Measurements from ENCODE around the gene ATF6B. TPM values are rescaled to one million over a fixed set of nuclear protein-coding genes. Genes with fewer than 3 reads are reported as not detected.

Gene ATF6B
- total and polyA plus RNA-seq, 2 of the 13 experiments (the other 11 are each of a cell fraction or from before 2014, with no cell fraction given), result 18.1 to 44.0 TPM

DNA sequence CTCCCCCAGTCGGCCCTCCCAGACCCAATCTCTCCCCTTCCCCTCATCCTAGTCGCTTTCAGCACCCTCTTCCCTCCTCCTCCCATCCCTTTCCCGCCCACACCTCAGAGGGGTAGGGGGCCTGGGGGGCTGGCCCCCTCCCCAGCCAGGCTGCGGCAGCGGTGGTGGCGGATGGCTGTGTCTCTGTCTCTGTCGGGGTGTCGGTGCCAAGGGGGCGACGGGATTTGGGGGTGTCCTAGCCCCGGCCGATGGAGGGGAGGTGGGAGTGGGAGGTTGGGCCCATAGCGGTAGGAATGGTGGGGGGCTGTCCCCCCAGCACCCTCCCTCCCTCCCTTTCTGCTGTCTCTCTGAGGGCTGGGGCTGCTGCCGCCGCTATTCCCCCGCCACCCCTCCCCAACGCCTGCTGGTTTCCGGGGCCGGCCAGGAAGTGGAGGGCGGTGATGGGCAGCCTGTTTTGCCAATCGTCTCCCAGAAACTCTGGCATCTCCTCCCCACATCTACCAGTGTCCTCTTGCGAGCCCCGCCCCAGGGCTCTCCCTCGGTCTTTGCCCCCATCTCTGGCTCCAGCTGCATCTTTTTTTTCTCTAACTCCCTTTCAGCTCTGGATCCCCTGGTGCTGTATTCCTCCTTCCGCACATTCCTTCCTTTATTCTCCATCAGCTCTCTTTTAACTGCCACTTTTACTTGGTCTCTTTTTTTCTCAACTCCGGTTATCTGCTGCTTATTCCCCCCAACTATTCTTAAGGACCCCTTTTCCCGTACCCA is 47.8 kb upstream of the ATF6B start, which contains the start of gene AGPAT1 (continued):
- TF ChIP-seq, protein P1, sequence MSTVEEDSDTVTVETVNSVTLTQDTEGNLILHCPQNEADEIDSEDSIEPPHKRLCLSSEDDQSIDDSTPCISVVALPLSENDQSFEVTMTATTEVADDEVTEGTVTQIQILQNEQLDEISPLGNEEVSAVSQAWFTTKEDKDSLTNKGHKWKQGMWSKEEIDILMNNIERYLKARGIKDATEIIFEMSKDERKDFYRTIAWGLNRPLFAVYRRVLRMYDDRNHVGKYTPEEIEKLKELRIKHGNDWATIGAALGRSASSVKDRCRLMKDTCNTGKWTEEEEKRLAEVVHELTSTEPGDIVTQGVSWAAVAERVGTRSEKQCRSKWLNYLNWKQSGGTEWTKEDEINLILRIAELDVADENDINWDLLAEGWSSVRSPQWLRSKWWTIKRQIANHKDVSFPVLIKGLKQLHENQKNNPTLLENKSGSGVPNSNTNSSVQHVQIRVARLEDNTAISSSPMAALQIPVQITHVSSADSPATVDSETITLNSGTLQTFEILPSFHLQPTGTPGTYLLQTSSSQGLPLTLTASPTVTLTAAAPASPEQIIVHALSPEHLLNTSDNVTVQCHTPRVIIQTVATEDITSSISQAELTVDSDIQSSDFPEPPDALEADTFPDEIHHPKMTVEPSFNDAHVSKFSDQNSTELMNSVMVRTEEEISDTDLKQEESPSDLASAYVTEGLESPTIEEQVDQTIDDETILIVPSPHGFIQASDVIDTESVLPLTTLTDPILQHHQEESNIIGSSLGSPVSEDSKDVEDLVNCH (CRISPR knock-in tag; IDR thresholded peaks at IDR 0.05), result 0 out of 2 replicates have a peak, but pooled peaks have one; percentile 76
- TF ChIP-seq ZNF674 (CRISPR knock-in tag; IDR thresholded peaks at IDR 0.05; ENCODE audit: low read depth), result 0 out of 2 replicates have a peak, but pooled peaks have one; percentile 34
- TF ChIP-seq SATB2 (CRISPR knock-in tag; IDR thresholded peaks at IDR 0.05), result no peak
- TF ChIP-seq, protein P2, sequence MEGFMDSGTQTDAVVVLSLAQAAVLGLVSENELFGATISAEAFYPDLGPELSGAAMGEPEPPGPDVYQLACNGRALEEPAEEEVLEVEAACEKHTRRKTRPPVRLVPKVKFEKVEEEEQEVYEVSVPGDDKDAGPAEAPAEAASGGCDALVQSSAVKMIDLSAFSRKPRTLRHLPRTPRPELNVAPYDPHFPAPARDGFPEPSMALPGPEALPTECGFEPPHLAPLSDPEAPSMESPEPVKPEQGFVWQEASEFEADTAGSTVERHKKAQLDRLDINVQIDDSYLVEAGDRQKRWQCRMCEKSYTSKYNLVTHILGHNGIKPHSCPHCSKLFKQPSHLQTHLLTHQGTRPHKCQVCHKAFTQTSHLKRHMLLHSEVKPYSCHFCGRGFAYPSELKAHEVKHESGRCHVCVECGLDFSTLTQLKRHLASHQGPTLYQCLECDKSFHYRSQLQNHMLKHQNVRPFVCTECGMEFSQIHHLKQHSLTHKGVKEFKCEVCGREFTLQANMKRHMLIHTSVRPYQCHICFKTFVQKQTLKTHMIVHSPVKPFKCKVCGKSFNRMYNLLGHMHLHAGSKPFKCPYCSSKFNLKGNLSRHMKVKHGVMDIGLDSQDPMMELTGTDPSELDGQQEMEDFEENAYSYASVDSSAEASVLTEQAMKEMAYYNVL (CRISPR knock-in tag; IDR thresholded peaks at IDR 0.05; ENCODE audit: borderline replicate concordance), result peak; percentile 47; the same call in 1 of the 2 replicates
- peak; percentile 80 for TF ChIP-seq ELF1 (CRISPR knock-in tag; IDR thresholded peaks at IDR 0.05)
- TF ChIP-seq HNRNPLL (IDR thresholded peaks at IDR 0.05; ENCODE audit: low read depth, low read length, poor library complexity, severe bottlenecking), result peak; percentile 43
- no peak for TF ChIP-seq TMF1 (CRISPR knock-in tag; IDR thresholded peaks at IDR 0.05; ENCODE audit: low read depth)
- TF ChIP-seq HDAC1 (CRISPR knock-in tag; IDR thresholded peaks at IDR 0.05), result no peak; the same call in 1 of the 2 replicates
- TF ChIP-seq RAD51 (IDR thresholded peaks at IDR 0.05; ENCODE audit: borderline replicate concordance), result no peak
- TF ChIP-seq, protein P3, sequence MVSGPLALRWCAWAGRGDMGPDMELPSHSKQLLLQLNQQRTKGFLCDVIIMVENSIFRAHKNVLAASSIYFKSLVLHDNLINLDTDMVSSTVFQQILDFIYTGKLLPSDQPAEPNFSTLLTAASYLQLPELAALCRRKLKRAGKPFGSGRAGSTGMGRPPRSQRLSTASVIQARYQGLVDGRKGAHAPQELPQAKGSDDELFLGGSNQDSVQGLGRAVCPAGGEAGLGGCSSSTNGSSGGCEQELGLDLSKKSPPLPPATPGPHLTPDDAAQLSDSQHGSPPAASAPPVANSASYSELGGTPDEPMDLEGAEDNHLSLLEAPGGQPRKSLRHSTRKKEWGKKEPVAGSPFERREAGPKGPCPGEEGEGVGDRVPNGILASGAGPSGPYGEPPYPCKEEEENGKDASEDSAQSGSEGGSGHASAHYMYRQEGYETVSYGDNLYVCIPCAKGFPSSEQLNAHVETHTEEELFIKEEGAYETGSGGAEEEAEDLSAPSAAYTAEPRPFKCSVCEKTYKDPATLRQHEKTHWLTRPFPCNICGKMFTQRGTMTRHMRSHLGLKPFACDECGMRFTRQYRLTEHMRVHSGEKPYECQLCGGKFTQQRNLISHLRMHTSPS (CRISPR knock-in tag; IDR thresholded peaks at IDR 0.05; ENCODE audit: low read depth), result 0 out of 2 replicates have a peak, but pooled peaks have one; percentile 25
- TF ChIP-seq, protein P4, sequence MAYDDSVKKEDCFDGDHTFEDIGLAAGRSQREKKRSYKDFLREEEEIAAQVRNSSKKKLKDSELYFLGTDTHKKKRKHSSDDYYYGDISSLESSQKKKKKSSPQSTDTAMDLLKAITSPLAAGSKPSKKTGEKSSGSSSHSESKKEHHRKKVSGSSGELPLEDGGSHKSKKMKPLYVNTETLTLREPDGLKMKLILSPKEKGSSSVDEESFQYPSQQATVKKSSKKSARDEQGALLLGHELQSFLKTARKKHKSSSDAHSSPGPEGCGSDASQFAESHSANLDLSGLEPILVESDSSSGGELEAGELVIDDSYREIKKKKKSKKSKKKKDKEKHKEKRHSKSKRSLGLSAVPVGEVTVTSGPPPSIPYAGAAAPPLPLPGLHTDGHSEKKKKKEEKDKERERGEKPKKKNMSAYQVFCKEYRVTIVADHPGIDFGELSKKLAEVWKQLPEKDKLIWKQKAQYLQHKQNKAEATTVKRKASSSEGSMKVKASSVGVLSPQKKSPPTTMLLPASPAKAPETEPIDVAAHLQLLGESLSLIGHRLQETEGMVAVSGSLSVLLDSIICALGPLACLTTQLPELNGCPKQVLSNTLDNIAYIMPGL (CRISPR knock-in tag; IDR thresholded peaks at IDR 0.05; ENCODE audit: borderline replicate concordance in 1 of 2, low read depth in 1 of 2), result peak; percentile 62 to 74; a peak in 3 of 4 replicates
- peak; percentile 34 for TF ChIP-seq TGIF2 (CRISPR knock-in tag; IDR thresholded peaks at IDR 0.05)
- peak; percentile 84 for TF ChIP-seq POLR2G (IDR thresholded peaks at IDR 0.05; ENCODE audit: low read depth, low read length)
- peak; percentile 80 for TF ChIP-seq CBX1 (IDR thresholded peaks at IDR 0.05; ENCODE audit: low read depth)
- no peak for TF ChIP-seq TOPORS (CRISPR knock-in tag; IDR thresholded peaks at IDR 0.05)
- TF ChIP-seq, protein P5, sequence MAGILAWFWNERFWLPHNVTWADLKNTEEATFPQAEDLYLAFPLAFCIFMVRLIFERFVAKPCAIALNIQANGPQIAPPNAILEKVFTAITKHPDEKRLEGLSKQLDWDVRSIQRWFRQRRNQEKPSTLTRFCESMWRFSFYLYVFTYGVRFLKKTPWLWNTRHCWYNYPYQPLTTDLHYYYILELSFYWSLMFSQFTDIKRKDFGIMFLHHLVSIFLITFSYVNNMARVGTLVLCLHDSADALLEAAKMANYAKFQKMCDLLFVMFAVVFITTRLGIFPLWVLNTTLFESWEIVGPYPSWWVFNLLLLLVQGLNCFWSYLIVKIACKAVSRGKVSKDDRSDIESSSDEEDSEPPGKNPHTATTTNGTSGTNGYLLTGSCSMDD (CRISPR knock-in tag; IDR thresholded peaks at IDR 0.05), result no peak
- TF ChIP-seq ARHGAP35 (CRISPR knock-in tag; IDR thresholded peaks at IDR 0.05; ENCODE audit: borderline replicate concordance), result peak; percentile 87
- peak; percentile 83 for TF ChIP-seq HIVEP1 (CRISPR knock-in tag; IDR thresholded peaks at IDR 0.05)
- TF ChIP-seq ZNF749 (CRISPR knock-in tag; IDR thresholded peaks at IDR 0.05; ENCODE audit: borderline replicate concordance), result no peak

Measured in HepG2 (cell line).